ENCODE results near the gene EPS8L2. TPM values are rescaled to one million over a fixed set of nuclear protein-coding genes. Genes with fewer than 3 reads are reported as not detected.

Gene EPS8L2
- total and polyA plus RNA-seq, 2 of the 13 experiments (the other 11 are each of a cell fraction or from before 2014, with no cell fraction given) = 89.3 to 416 TPM

GRCh38 chr11:707817-708420 lies 1.9 kb downstream of the EPS8L2 start (continued):
- no peak for TF ChIP-seq PLSCR1 (CRISPR knock-in tag; IDR thresholded peaks at IDR 0.05; ENCODE audit: borderline replicate concordance)
- no peak for TF ChIP-seq KDM3A (CRISPR knock-in tag; IDR thresholded peaks at IDR 0.05; ENCODE audit: low read depth)
- TF ChIP-seq TBX3 (IDR thresholded peaks at IDR 0.05; ENCODE audit: borderline replicate concordance) = no peak
- TF ChIP-seq ZNF577 (CRISPR knock-in tag; IDR thresholded peaks at IDR 0.05; ENCODE audit: borderline replicate concordance, low read depth) = no peak
- TF ChIP-seq BORCS8-MEF2B (CRISPR knock-in tag; IDR thresholded peaks at IDR 0.05) = 0 out of 2 replicates have a peak, but pooled peaks have one; percentile 2
- TF ChIP-seq ZNF766 (CRISPR knock-in tag; IDR thresholded peaks at IDR 0.05; ENCODE audit: borderline replicate concordance) = no peak
- TF ChIP-seq ZC3H13 (CRISPR knock-in tag; IDR thresholded peaks at IDR 0.05) = peak; percentile 45; the same call in 1 of the 2 replicates
- no peak for TF ChIP-seq CREM (IDR thresholded peaks at IDR 0.05)
- no peak for TF ChIP-seq CREM (CRISPR knock-in tag; IDR thresholded peaks at IDR 0.05)
- TF ChIP-seq REPIN1 (CRISPR knock-in tag; IDR thresholded peaks at IDR 0.05; ENCODE audit: borderline replicate concordance, low read depth) = 0 out of 2 replicates have a peak, but pooled peaks have one; percentile 9
- TF ChIP-seq ZBTB14 (CRISPR knock-in tag; IDR thresholded peaks at IDR 0.05) = no peak
- peak; percentile 10 for TF ChIP-seq ZNF687 (CRISPR knock-in tag; IDR thresholded peaks at IDR 0.05)
- TF ChIP-seq AKAP8 (CRISPR knock-in tag; IDR thresholded peaks at IDR 0.05) = no peak
- TF ChIP-seq KIAA2018 (CRISPR knock-in tag; IDR thresholded peaks at IDR 0.05; ENCODE audit: borderline replicate concordance) = 0 out of 2 replicates have a peak, but pooled peaks have one; percentile 65
- TF ChIP-seq AGO2 (optimal IDR thresholded peaks at IDR 0.05; ENCODE audit: low read depth, low read length) = peak; percentile 14

Data from HepG2 (cell line).